HG03103 (cell line): Measurements from ENCODE around the gene TMX1.

Source experiments
- ATAC-seq: cut with Tn5 transposase; IDR thresholded peaks from one replicate; pipeline ENCODE4 v1.9.1; 2021; ENCODE audit warnings: low read depth; ENCODE audit not compliant: unreplicated experiment

The TMX1 gene

DNA sequence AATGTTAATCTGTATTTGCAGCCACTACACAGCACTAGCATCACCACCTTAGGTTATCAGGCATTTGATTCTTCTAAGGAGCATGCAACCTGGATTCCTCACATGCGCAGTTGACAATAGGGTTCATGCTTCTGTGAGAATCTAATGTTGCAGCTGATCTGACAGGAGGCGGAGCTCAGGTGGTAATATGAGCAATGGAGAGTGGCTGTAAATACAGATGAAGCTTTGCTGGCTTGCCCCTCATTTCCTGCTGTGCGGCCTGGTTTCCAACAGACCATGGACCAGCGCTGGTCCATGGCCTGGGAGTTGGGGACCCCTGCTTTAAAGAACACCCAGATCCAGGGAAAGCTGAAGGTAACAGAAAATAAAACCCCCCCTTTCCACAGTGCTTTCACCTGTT is 51.0 kb downstream of the TMX1 start:
- ATAC-seq: no peak

DNA sequence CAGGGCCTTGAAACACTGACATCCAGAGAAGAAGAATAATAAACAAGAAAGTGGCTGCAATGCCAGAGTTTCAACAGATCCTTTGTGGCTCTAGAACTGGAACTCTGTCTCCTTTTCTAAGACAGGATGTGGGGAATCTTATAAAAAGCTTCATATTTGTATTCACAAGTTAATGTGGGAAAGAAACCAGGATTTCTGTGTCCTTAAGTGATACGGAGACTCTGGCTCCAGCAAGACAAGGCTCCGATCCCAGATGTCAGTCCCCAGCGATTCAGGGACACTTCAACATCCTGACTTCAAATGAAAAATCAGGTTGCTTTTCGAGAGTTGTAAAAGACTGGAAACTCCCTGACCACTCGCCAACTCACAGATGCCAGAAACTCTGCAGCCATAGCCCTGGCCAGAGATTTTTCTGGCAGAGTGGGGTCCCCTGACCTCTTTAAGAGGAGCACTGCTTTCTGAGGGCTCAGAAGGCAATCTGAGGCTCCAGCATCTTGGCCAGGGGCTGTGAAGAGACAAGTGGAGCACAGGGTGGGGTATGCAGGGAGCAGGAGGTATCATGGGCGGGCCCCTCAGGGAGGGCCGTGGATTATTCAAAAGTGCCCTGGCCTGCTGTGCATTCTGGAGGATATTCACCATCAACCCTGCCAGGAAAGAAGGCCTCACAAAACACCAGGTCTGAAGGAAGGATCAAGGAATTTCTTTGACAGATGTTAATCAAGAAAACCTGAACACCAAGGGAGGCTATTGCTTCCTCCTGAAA is 53.3 kb downstream of the TMX1 start:
- ATAC-seq: no peak

DNA sequence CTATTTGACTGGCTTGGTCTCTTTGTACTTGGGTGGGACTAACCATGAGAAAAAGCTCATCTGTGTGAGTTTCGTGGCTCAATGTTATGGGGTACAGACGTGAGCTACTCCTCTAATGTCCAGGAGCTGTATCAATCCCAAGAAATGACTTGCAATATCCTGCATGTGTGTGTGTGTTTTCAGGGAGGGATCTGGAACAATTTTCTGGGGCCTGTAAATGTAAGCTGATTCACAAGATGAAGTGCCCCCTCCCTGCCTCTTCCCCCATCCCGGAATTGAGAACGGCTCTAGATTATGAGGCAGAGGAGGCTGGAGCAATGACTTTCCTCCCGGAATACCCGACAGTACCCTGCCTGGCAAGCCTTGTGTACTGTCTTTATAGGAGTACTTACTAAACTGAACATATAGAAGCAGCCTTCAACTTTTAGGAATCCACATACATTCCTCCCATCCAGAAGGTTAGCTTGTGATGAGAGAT is 53.9 kb downstream of the TMX1 start:
- ATAC-seq: no peak

DNA sequence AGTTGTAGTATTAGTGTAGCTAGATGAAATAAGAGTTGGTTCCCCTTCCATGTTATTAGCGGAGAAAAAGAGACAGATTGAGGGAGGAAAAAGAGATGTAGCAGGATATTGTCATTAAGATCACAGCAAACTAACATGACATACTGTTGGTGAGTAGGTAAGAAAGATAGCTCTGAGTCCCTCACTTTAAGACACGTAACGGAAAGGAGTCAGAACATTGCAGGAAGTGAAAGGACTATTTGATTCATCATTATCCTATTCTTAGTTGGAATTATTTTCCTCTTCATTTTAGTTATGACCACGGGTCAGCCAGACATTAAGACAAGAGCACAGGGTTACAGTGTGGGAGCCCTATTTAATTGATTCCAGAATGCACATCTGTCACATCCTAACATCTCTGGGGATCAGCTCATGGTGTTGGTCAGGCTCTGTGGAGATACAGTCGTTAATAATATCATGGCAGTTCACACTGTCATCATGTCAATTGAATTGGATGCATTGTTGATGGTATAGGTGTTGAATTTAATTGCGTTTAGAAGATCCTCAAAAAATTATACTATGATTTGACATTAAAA is 55.0 kb downstream of the TMX1 start:
- no peak for ATAC-seq

DNA sequence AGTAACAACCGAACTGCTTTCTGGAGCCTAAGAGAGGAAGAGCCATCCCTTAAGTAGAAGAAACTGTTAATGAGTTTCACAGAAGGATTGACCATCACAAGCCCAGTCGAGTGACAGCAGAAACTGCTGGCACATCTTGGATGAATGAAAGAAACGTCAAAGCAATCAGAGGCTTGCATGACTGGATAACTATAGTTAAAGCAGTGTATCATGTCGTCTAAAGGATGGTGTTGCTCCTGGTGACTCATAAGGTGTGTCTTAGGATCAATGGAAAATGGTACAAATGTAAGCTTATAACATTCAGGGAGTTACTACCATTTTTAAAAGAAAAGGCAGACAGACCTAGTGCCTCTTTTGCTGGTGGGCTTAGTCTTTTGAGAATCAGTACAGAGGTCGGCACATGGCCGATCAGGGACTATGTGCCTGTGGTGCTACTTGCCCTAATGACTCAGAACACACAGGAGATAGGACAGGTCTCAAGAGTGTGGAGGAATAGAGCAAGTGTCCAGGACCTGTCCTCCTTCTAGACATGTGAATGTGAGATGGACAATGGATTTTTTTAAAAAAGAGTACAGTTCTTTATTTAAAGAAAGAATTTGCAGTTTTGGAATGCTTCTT is 55.7 kb downstream of the TMX1 start:
- ATAC-seq: no peak

DNA sequence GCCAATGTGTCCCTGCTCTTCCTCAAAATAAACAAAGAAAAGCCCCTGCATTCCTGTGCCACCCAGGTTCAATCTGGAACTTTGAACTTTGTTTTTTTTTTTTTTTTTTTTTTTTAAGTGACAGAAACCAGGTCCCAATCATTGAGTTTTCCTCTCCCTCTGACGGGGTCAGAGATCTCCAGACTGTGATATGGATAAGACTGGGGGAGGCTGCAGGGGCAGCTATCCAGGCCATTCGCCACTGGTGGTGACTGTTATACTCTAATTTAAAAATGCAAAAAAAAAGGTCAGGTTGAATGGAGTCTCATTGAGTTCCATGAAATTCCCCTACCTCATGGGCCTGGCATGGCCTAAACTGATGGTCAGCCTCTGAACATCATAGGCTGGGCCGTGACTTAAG is 57.0 kb downstream of the TMX1 start:
- ATAC-seq: no peak

DNA sequence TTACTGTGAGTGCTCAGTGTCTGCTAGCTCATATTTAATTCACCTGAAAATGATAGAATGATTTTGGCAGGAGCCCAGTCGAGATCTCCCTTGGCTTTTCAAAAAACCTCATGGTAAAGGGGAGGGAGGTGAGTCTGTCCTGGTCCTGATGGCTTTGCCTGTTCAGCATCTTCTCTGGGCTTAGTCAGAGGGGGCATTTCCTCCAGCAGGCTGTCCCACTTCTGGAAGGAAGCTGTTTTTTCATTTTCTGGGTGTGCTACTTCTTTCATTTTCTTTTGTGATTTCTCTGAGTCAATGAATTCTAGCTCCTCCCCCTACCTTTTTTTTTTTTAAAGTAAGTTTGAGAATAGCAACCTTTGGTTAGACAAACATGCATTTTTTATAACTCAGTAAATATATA is 58.8 kb downstream of the TMX1 start:
- ATAC-seq: no peak

DNA sequence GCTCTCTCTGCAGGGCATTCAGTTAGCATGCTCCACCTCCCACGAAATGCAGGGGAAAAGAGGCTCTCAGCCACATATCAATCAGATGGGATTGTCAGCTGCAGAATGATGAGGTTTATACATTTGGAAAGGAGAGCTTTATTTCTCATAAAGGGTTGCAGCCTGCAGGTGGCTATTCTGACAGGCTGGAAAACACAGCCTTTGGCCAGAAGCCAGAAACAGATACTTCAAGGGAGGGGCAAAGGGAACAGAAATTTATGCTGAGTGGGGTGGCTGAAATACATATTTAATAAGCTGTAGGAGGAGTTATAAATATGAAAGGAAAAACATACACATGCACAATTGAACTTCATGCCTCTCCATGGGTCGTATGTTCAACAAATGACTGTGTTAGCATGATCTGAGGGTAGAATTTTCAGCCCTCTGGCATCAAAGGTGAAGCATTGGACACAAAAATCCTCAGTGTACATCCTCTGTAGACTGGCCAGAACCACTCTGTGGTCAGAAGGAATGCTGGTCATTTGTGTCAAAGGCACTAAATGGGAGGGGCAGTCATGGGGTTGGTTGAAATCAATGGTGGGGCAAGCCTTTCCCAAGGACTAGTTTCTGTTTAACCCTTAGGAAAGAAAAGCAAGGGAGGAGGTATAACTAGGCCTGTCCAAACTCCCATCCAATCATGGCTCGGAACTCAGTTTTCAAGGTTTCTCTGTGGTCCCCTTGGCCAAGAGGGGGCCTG is 62.4 kb downstream of the TMX1 start:
- ATAC-seq: no peak

DNA sequence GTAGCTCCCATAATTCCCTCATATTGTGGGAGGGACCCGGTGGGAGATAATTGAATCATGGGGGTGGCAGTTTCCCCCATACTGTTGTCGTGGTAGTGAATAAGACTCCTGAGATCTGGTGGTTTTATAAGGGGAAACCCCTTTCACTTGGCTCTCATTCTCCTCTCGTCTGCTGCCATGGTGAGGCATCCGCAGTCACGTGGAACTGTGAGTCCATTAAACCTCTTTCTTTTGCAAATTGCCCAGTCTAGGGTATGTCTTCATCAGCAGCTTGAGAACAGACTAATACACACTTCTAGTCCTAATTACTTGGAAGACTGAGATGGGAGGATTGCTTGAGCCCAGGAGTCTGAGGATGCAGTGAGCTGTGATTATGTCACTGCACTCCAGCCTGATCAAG is 64.4 kb downstream of the TMX1 start:
- ATAC-seq: no peak

DNA sequence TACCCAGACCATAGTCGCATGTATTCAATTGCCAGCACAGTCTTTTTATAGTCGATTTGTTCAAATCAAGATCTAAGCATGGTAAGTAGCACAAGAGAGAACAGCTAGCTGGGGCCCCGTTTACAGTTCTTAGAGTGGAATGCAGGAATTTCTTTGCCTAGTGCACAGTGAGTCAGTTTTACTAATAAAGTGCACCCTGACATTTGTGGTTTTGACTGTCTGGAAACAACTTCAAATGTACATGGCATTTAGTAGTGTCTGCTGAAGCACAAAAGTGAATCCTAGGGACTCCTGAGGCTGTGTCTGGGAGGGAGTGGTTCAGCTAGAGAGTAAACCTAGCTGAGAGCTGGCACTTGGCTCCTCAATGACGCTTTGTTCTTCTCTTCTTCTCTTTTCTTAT is 64.9 kb downstream of the TMX1 start:
- ATAC-seq: no peak

DNA sequence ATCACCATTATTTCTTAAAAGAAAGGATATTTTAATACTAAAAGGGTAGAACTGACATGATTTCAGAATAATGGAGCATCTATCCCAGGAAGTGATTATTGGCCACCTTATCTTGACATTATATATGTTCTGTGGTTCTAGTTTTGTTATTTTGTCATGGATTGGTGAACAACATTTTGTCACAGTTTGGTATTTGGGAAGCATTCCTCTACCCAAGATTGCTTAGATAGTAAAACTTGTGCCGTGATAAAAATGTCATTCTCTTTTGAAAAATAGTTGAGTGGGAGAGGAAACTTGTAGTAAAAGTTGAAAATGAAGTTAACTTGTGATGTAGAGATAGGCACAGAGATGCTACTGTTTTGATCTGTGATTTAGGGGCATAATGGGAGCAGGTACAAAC is 65.7 kb downstream of the TMX1 start:
- no peak for ATAC-seq
